C4-2B (cell line): ENCODE results near the gene WNT5A.

ENCODE experiments used
- H3K27ac ChIP-seq: fragments of 450-650 bp; 2 replicates; pipeline ENCODE4 v1.5.1; 2017
- ZFX ChIP-seq: fragments of 450-650 bp; IDR thresholded peaks from 2 replicates; pipeline ENCODE4 v1.6.1; 2017
- TF ChIP-seq, protein P1 (sequence below): fragments of 450-650 bp; conservative IDR thresholded peaks from 2 replicates; pipeline ENCODE4 v1.5.1; 2017; ENCODE audit warnings: mild to moderate bottlenecking

WNT5A gene

DNA sequence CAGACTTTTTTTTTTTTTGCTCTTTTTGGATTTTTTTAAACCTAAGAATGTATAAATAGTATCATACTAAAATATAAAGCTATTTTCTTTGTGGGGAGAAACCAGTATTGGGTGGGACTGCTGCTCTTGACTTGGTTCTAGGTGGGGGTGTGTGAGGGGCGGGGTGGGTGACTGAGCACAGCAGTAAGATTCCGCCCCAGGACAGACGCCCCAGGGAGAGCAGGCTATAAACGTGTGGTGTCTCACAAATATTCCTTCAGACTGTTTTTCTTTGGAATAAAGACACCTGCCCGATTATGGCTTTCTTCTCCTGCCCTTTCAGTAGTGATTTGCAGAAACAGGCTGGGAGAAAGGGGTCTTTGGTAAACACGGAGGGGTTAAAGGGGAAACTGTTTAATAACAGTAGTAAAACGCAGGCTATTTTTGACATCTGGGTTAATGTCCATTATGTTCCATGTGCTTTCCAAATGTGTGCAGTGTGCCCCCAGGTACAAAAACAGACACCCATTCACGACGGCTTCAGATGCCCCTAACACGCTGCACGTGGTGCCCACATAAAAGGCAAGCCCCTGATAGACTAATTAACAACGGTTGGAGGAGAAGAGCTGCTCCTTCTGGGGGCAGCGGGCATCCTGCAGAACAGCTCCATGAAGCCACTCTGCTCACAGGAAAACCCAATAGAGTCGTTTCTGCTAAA is 28.6 kb upstream of the WNT5A start:
- no peak overlapping the region for H3K27ac ChIP-seq
- TF ChIP-seq, protein P1, sequence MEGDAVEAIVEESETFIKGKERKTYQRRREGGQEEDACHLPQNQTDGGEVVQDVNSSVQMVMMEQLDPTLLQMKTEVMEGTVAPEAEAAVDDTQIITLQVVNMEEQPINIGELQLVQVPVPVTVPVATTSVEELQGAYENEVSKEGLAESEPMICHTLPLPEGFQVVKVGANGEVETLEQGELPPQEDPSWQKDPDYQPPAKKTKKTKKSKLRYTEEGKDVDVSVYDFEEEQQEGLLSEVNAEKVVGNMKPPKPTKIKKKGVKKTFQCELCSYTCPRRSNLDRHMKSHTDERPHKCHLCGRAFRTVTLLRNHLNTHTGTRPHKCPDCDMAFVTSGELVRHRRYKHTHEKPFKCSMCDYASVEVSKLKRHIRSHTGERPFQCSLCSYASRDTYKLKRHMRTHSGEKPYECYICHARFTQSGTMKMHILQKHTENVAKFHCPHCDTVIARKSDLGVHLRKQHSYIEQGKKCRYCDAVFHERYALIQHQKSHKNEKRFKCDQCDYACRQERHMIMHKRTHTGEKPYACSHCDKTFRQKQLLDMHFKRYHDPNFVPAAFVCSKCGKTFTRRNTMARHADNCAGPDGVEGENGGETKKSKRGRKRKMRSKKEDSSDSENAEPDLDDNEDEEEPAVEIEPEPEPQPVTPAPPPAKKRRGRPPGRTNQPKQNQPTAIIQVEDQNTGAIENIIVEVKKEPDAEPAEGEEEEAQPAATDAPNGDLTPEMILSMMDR: no peak
- TF ChIP-seq ZFX: no peak

DNA sequence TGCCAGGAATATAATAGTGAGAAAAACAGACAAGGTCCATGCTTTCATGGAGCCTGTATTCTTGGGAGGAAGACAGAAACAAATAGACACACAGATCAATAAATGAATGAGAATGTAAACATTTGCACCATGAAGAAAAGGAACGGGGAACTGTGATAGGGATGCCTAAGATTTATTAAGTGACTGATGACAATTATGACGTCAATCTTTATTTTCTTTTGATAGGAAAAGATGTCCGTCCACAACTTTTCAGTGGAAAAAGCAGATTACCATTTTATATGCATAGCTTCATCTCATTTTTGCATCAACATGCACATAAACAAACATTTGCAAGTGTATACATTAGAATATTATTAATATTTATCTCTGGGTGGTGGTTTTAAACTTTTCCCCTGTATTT is 27.9 kb upstream of the WNT5A start:
- no peak overlapping the region for H3K27ac ChIP-seq
- TF ChIP-seq, protein P1: no peak
- no peak for TF ChIP-seq ZFX

DNA sequence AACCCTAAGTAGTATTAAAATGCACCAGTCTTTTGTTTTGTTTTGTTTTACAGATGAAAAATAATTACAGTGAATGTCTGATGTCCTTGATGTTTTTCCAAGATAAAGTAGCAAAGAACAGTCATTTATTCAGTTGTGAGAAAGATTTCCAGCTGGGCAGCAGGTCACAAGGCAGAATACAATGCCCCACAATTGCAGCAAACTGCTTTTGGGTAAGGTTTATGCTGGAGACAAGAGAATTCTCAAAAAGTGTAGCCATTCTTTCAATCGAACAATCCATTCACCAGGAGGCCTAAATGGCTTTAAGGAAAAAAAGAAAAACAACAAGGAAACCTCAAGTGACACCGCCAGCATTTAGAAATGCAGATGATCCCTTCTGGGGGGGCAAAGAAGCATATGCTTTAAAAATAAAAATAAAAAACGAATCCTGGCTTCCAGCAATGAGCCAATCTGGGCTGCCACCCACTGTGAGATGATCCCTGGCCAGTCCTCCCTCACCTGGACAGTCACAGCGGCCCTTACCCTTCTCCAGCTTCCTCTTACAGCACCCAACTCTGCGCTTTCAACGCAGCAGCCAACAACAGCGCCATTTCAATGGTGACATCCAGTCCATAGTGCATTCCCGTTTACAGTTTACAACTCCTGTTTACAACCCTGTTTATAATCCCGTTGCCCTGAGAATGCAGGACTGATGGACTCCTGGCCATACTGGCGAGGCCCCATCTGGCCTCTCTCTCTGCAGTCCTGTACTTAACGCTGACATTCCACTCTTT is 25.7 kb upstream of the WNT5A start:
- H3K27ac ChIP-seq: no peak overlapping the region
- TF ChIP-seq, protein P1: no peak
- no peak for TF ChIP-seq ZFX

DNA sequence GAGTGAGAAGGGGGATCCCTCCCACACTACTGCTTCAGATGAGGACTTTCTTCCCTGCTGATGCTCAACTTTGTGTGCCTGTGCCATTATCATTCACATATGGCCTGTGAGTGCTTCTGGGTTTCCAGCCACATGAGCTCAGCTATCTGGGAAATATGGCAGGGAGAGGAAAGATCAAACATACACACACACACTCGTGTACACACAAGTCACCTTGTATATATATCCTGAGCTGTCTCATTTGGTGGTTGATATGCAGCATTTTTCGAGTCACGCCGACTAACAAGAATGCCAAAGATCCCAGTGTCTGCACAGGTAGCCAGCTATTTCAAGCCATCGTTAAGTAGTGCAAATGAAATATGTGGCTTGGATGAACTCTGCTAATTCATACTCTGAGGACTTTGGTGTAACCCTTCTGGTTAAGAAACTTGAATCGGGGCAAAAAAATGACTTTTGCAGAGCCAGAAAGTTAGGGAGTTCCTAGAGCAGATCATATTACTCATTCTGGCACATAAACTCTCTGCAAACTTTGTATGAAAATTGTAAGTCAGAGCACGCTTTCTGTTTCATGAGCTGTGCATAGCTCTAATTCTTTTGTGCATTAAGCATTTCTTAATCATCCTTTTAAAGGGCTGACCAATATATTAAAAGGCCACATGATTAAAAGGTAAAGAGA is 24.9 kb upstream of the WNT5A start:
- no peak overlapping the region for H3K27ac ChIP-seq
- TF ChIP-seq, protein P1: no peak
- TF ChIP-seq ZFX: no peak

DNA sequence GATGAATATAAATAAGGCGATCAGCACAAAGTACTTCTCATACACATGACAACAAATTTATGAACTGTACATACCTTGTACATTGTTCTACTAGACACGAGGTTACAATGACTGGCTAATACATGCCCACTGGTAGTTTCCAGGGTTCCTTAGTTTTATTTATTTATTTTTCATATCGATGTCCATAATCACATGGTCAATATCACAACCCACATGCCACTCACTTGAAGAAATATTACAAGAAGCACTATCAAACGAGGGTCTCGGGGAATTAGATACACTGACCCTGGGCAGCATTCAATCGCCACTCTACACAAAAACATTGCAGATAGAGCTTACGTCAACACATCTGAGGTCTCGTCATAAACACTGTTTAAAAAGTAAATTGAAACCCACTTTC is 21.2 kb upstream of the WNT5A start:
- TF ChIP-seq, protein P1: no peak
- no peak for TF ChIP-seq ZFX
- H3K27ac ChIP-seq: no peak overlapping the region

DNA sequence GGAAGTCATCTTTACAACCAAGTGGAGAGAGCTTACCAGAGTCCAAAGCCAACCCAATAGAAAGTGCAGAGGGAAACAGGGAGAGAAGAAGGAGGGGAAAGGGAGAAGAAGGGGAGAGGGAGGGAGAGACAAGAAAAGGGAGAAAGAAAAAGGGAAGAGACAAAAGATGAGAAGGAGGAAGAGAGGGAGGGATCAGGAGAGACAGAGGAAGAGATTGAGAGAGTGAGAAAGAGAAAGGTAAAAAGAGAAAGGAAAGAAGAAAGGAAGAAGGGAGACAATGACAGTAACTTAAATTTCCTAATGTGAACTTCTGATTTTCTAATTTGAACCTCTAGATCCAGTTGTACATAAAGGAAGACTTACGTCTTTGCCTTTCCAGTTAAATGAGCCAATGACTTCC is 20.7 kb upstream of the WNT5A start:
- no peak overlapping the region for H3K27ac ChIP-seq
- TF ChIP-seq, protein P1: no peak
- no peak for TF ChIP-seq ZFX

DNA sequence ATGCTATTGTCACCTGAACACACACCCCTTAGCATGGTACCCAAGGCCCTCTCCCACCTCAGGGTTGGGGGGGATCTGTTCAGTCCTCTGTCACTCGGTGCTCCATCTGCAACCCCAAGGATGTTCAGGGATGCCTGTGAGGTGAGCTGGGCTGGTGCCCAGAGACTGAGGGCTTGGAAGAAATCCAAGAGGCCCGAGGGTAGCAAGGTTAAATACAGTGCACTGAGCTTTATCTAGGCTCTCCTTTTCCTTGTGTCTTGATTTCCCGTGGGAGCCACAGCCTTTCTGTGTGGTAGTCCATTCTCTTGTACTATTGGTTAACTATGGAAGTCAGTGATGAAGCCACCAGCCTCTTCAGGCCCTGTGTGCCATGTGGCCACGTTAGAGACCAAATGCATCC is 18.7 kb upstream of the WNT5A start:
- TF ChIP-seq, protein P1: no peak
- no peak for TF ChIP-seq ZFX
- H3K27ac ChIP-seq: peak overlapping the region; percentile 44
